Measurements from ENCODE around the gene DKK1. TPM values are rescaled to one million over a fixed set of nuclear protein-coding genes. Genes with fewer than 3 reads are reported as not detected.
A peak's percentile ranks its signal among the peaks of the same experiment; 100 is the strongest.

Gene DKK1
- total RNA-seq, 6 experiments from 2014 or later: 1,601 to 2,175 (median 1,792) TPM

DNA sequence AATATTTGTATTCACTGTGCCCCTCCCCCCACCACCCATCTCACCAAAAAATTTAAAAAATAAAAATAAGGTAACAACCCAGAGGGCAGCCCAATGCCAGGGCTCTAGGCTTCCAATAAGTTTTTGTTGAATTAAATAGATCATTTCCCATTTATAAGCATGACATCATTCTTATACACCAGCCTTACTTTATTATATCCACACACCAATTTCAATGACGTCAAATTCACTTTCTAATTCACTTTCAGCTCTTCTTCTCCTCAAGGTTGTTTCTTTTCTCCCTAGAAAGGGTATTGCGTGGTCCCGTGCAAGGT is 1.2 kb upstream of the DKK1 start:
- peaks cover 37% of the 10 kb centered on the region for H3K36me3 Mint-ChIP-seq (ENCODE audit: low read depth)
- peaks cover 63% of the 10 kb centered on the region for H3K4me1 Mint-ChIP-seq (ENCODE audit: low read depth)
- H3K27me3 Mint-ChIP-seq (ENCODE audit: insufficient read depth): peaks cover 11% of the 10 kb centered on the region
- H3K27ac Mint-ChIP-seq: peak overlapping the region; percentile 97; the same call in 1 of the 2 replicates
- H3K9me3 Mint-ChIP-seq: peaks cover 4% of the 10 kb centered on the region
- peak overlapping the region; percentile 99 for H3K4me3 Mint-ChIP-seq
- no peak for DNase-seq
- TF ChIP-seq, protein P1, sequence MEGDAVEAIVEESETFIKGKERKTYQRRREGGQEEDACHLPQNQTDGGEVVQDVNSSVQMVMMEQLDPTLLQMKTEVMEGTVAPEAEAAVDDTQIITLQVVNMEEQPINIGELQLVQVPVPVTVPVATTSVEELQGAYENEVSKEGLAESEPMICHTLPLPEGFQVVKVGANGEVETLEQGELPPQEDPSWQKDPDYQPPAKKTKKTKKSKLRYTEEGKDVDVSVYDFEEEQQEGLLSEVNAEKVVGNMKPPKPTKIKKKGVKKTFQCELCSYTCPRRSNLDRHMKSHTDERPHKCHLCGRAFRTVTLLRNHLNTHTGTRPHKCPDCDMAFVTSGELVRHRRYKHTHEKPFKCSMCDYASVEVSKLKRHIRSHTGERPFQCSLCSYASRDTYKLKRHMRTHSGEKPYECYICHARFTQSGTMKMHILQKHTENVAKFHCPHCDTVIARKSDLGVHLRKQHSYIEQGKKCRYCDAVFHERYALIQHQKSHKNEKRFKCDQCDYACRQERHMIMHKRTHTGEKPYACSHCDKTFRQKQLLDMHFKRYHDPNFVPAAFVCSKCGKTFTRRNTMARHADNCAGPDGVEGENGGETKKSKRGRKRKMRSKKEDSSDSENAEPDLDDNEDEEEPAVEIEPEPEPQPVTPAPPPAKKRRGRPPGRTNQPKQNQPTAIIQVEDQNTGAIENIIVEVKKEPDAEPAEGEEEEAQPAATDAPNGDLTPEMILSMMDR (IDR thresholded peaks at IDR 0.05): no peak

DNA sequence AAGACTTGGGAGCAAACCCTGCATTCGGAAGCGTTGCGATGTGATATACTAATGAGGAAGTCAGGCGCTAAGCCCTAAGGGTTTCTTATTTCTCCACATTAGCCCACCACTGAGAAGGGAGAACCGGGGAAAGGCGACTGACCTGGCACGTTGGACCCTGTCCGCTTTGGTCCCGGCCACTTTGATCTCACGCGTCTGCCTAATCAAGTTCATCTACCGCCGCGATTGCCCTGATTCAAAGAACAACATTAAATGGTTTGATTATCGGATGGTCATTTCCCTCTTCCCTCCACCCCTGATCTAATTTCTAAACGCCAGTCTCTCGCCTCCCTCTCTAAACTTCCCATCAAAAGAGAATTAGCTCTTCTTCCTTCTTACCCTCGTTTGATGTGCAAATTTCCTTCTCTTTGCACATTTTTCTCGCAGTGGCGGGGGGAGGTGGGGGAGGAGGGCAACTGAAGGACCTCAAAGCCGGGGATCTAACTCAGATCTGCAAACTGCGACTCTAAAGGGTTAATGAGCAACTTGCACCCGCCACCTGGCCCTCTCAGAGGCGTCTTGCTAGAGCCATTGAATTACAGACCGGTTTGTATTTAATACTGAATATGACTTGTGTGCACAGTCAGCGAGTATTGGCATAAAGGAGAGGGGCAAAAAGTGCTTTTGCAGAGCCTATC is 687 bp upstream of the DKK1 start:
- peak overlapping the region; percentile 99 for H3K4me3 Mint-ChIP-seq
- TF ChIP-seq, protein P1 (IDR thresholded peaks at IDR 0.05): no peak
- no peak for DNase-seq
- H3K27ac Mint-ChIP-seq: peak overlapping the region; percentile 97
- peaks cover 41% of the 10 kb centered on the region for H3K36me3 Mint-ChIP-seq (ENCODE audit: low read depth)
- H3K9me3 Mint-ChIP-seq: peaks cover 4% of the 10 kb centered on the region
- peaks cover 11% of the 10 kb centered on the region for H3K27me3 Mint-ChIP-seq (ENCODE audit: insufficient read depth)
- peaks cover 63% of the 10 kb centered on the region for H3K4me1 Mint-ChIP-seq (ENCODE audit: low read depth)

DNA sequence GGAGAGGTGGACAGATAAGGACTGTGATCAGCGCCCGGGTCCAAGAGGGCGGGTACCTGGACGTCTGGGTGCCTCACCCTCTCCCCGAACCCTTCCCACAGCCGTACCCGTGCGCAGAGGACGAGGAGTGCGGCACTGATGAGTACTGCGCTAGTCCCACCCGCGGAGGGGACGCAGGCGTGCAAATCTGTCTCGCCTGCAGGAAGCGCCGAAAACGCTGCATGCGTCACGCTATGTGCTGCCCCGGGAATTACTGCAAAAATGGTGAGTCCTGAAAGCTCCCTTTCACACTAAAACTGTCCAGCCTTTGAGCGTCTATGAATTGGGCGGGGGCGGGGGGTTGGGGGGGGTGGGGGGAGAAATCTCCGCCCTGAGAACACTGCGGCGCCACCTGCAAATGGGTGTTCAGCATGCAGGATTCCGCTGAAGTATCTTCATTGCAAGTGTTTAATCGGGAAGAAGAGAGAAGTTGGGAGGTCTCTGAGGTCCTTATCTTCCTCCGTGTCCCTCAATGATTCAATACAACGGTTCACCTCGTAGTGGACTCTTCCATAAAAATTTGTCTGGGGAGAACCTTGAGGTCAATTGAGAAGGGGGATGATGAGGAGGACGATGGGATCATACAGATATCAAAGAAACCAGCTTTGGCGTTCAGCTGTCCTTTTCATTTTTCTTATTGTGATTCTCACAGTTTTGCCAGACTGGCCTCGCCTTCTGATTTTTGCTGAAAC is 906 bp downstream of the DKK1 start:
- TF ChIP-seq, protein P1 (IDR thresholded peaks at IDR 0.05): no peak
- peaks cover 63% of the 10 kb centered on the region for H3K4me1 Mint-ChIP-seq (ENCODE audit: low read depth)
- H3K36me3 Mint-ChIP-seq (ENCODE audit: low read depth): peaks cover 46% of the 10 kb centered on the region
- H3K27ac Mint-ChIP-seq: peak overlapping the region; percentile 97
- peaks cover 4% of the 10 kb centered on the region for H3K9me3 Mint-ChIP-seq
- DNase-seq: peak; percentile 75
- peaks cover 9% of the 10 kb centered on the region for H3K27me3 Mint-ChIP-seq (ENCODE audit: insufficient read depth)
- peak overlapping the region; percentile 99 for H3K4me3 Mint-ChIP-seq

DNA sequence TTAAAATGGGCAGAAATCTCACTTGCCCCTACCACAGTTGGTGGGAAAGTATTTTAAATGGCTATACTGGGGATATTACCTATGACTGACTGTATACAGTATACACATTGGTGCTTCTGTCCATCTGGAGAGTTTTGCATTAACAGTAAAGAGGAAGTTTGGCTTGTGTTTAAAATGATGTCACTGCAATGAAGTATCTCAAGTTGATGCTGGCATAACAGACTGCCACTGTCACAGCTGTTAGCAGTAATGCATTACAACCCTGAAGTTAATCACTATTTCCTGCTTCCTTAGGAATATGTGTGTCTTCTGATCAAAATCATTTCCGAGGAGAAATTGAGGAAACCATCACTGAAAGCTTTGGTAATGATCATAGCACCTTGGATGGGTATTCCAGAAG is 1.9 kb downstream of the DKK1 start:
- Mint-ChIP-seq H3K4me1 (ENCODE audit: low read depth) (peaks cover 67% of the 10 kb centered on the region), H3K9me3 (peaks cover 4% of the 10 kb centered on the region), H3K4me3 (peak overlapping the region; percentile 99), H3K27ac (peak overlapping the region; percentile 97), H3K27me3 (ENCODE audit: insufficient read depth) (peaks cover 9% of the 10 kb centered on the region), H3K36me3 (ENCODE audit: low read depth) (peaks cover 46% of the 10 kb centered on the region)
- peak; percentile 48 for DNase-seq
- TF ChIP-seq, protein P1 (IDR thresholded peaks at IDR 0.05): no peak

DNA sequence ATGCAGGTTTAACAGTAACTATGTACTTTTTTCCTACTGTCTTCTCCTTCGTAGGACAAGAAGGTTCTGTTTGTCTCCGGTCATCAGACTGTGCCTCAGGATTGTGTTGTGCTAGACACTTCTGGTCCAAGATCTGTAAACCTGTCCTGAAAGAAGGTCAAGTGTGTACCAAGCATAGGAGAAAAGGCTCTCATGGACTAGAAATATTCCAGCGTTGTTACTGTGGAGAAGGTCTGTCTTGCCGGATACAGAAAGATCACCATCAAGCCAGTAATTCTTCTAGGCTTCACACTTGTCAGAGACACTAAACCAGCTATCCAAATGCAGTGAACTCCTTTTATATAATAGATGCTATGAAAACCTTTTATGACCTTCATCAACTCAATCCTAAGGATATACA is 2.4 kb downstream of the DKK1 start:
- DNase-seq: peak; percentile 37
- TF ChIP-seq, protein P1 (IDR thresholded peaks at IDR 0.05): no peak
- peaks cover 4% of the 10 kb centered on the region for H3K9me3 Mint-ChIP-seq
- H3K27ac Mint-ChIP-seq: peak overlapping the region; percentile 97
- H3K27me3 Mint-ChIP-seq (ENCODE audit: insufficient read depth): peaks cover 9% of the 10 kb centered on the region
- H3K4me3 Mint-ChIP-seq: peak overlapping the region; percentile 99
- peaks cover 66% of the 10 kb centered on the region for H3K4me1 Mint-ChIP-seq (ENCODE audit: low read depth)
- H3K36me3 Mint-ChIP-seq (ENCODE audit: low read depth): peaks cover 46% of the 10 kb centered on the region
